Mesenchymal stem cell (in vitro differentiated cells and primary cell): ENCODE measurements around the gene BST2.

ENCODE experiments used
- DNase-seq: peaks from one replicate; pipeline ENCODE4 v3.0.0-alpha.2; 2013
- H2AFZ ChIP-seq: one replicate; pipeline ENCODE4 v1.6.1; 2013; ENCODE audit warnings: low read depth, mild to moderate bottlenecking, control low read depth, inconsistent platforms, low read length, moderate library complexity
- H2AK5ac ChIP-seq: 2 replicates; pipeline ENCODE4 v1.6.1; 2013; ENCODE audit warnings: low read length, moderate library complexity, mild to moderate bottlenecking, inconsistent platforms; ENCODE audit not compliant: severe bottlenecking
- H2BK120ac ChIP-seq: one replicate; pipeline ENCODE4 v1.6.1; 2013; ENCODE audit warnings: low read depth, mild to moderate bottlenecking, inconsistent platforms, low read length, moderate library complexity
- H2BK12ac ChIP-seq, 2 experiments: one replicate each; pipeline ENCODE4 v1.6.1; 2013; ENCODE audit warnings: inconsistent platforms in 2 of 2, low read length in 2 of 2, mild to moderate bottlenecking in 2 of 2, moderate library complexity in 2 of 2, control low read depth in 1 of 2
- H2BK15ac ChIP-seq: one replicate; pipeline ENCODE4 v1.6.1; 2013; ENCODE audit warnings: mild to moderate bottlenecking, low read depth, inconsistent platforms; ENCODE audit not compliant: poor library complexity, severe bottlenecking
- H2BK5ac ChIP-seq: 2 replicates; pipeline ENCODE4 v1.6.1; 2013; ENCODE audit warnings: low read depth, mild to moderate bottlenecking, low read length, control low read depth, inconsistent platforms; ENCODE audit not compliant: poor library complexity, severe bottlenecking
- H3K14ac ChIP-seq, 2 experiments: one replicate each; pipeline ENCODE4 v1.6.1; 2013; ENCODE audit warnings: inconsistent platforms in 2 of 2, low read length in 2 of 2, control low read depth in 1 of 2, mild to moderate bottlenecking in 1 of 2, moderate library complexity in 1 of 2
- H3K18ac ChIP-seq, 2 experiments: one replicate each; pipeline ENCODE4 v1.6.1; 2013; ENCODE audit warnings: inconsistent platforms in 2 of 2, low read length in 2 of 2, control low read depth in 1 of 2, low read depth in 1 of 2, mild to moderate bottlenecking in 1 of 2
- H3K23ac ChIP-seq, 2 experiments: one replicate each; pipeline ENCODE4 v1.6.1; 2013; ENCODE audit warnings: inconsistent platforms in 2 of 2, low read length in 2 of 2, mild to moderate bottlenecking in 2 of 2, moderate library complexity in 2 of 2, control low read depth in 1 of 2
- H3K27ac ChIP-seq: 2 replicates; pipeline ENCODE4 v1.5.1; 2013; ENCODE audit warnings: mild to moderate bottlenecking, moderate library complexity, low read length, control low read depth, inconsistent platforms; ENCODE audit not compliant: poor library complexity, severe bottlenecking
- H3K27me3 ChIP-seq, 2 experiments: 2 replicates each; pipeline versions ENCODE4 v1.6.1 to v1.7.0; 2013; ENCODE audit warnings: low read length in 2 of 2, mild to moderate bottlenecking in 2 of 2, moderate library complexity in 2 of 2, control low read depth in 1 of 2, inconsistent platforms in 1 of 2; ENCODE audit not compliant: control insufficient read depth in 1 of 2, insufficient read depth in 1 of 2
- H3K36me3 ChIP-seq, 2 experiments: 2 replicates each; pipeline versions ENCODE4 v1.6.1 to v1.7.0; 2013; ENCODE audit warnings: low read length in 2 of 2, control low read depth in 1 of 2, inconsistent platforms in 1 of 2, low read depth in 1 of 2, mild to moderate bottlenecking in 1 of 2; ENCODE audit not compliant: insufficient read depth in 2 of 2, control insufficient read depth in 1 of 2
- H3K4ac ChIP-seq, 2 experiments: one replicate each; pipeline ENCODE4 v1.6.1; 2013; ENCODE audit warnings: inconsistent platforms in 2 of 2, low read length in 2 of 2, mild to moderate bottlenecking in 2 of 2, moderate library complexity in 2 of 2, control low read depth in 1 of 2, low read depth in 1 of 2
- H3K4me1 ChIP-seq: 2 replicates; pipeline ENCODE4 v1.6.1; 2013; ENCODE audit warnings: low read depth, low read length, control low read depth; ENCODE audit not compliant: control insufficient read depth, insufficient read depth
- H3K4me2 ChIP-seq: 2 replicates; pipeline ENCODE4 v1.6.1; 2013; ENCODE audit warnings: low read length, mild to moderate bottlenecking, inconsistent platforms; ENCODE audit not compliant: poor library complexity, severe bottlenecking
- H3K4me3 ChIP-seq, 2 experiments: 2 replicates each; pipeline versions ENCODE4 v1.5.1 to v1.7.0; 2013; ENCODE audit warnings: low read length in 2 of 2, mild to moderate bottlenecking in 2 of 2, control low read depth in 1 of 2, low read depth in 1 of 2; ENCODE audit not compliant: insufficient read depth in 1 of 2
- H3K79me1 ChIP-seq: replicated peaks from 2 replicates; pipeline ENCODE4 v1.6.1; 2013; ENCODE audit warnings: mild to moderate bottlenecking, control low read depth, low read length, inconsistent platforms; ENCODE audit not compliant: poor library complexity, severe bottlenecking
- H3K9ac ChIP-seq: 2 replicates; pipeline ENCODE4 v1.7.0; 2013; ENCODE audit warnings: mild to moderate bottlenecking, low read length, moderate library complexity
- H3K9me3 ChIP-seq: 2 replicates; pipeline ENCODE4 v1.7.0; 2013; ENCODE audit warnings: mild to moderate bottlenecking, low read length; ENCODE audit not compliant: control insufficient read depth
- H4K8ac ChIP-seq: one replicate; pipeline ENCODE4 v1.6.1; 2013; ENCODE audit warnings: inconsistent platforms, mild to moderate bottlenecking, low read length, moderate library complexity
- H4K91ac ChIP-seq: one replicate; pipeline ENCODE4 v1.6.1; 2013; ENCODE audit warnings: mild to moderate bottlenecking, low read length, inconsistent platforms
- WGBS: methylation state at CpG from one replicate; pipeline ENCODE4 v1.1.7; 2013; ENCODE audit warnings: mixed read lengths; 5-methylcytosine and 5-hydroxymethylcytosine counted together

Gene BST2

GRCh38 chr19:17378271-17378670 lies 27.2 kb downstream of the BST2 start:
- H3K4me3 ChIP-seq = no peak overlapping the region
- H2AK5ac ChIP-seq = no peak overlapping the region
- peak overlapping the region; percentile 10 for H2BK5ac ChIP-seq
- 66% methylated on average over 12 of the region's 13 CpGs for WGBS
- no peaks in the 10 kb centered on the region for H3K79me1 ChIP-seq
- peaks cover 7 to 27% of the 10 kb centered on the region in 2 experiments for H3K27me3 ChIP-seq
- H4K8ac ChIP-seq = no peak overlapping the region
- no peak for DNase-seq
- H2BK12ac ChIP-seq = no peak overlapping the region
- H3K23ac ChIP-seq = no peak overlapping the region
- no peak overlapping the region for H3K18ac ChIP-seq
- H2BK120ac ChIP-seq = no peak overlapping the region
- no peak overlapping the region for H3K27ac ChIP-seq
- no peak overlapping the region for H3K14ac ChIP-seq
- no peak overlapping the region for H3K4ac ChIP-seq
- H3K9ac ChIP-seq = no peak overlapping the region
- H2BK15ac ChIP-seq = no peak overlapping the region
- no peak overlapping the region for H3K4me2 ChIP-seq
- H3K36me3 ChIP-seq = no peaks in the 10 kb centered on the region
- no peak overlapping the region for H4K91ac ChIP-seq
- no peaks in the 10 kb centered on the region for H3K9me3 ChIP-seq
- no peak overlapping the region for H2AFZ ChIP-seq
- peaks cover 11% of the 10 kb centered on the region for H3K4me1 ChIP-seq

- H2BK120ac ChIP-seq = no peak within 1 kb of the TSS
- no peak within 1 kb of the TSS for H2BK15ac ChIP-seq
- H3K9ac ChIP-seq = no peak within 1 kb of the TSS
- peaks cover 10% of the 10 kb centered on the region for H3K4me1 ChIP-seq
- peak within 1 kb of the TSS; percentile 55 for H4K8ac ChIP-seq
- no peak within 1 kb of the TSS for H3K27ac ChIP-seq
- no peak within 1 kb of the TSS for H3K4ac ChIP-seq
- H2BK12ac ChIP-seq = peak within 1 kb of the TSS in 1 of 2 experiments; percentile 21
- H3K9me3 ChIP-seq = no peaks in the 10 kb centered on the region
- no peaks in the 10 kb centered on the region for H3K36me3 ChIP-seq
- no peaks in the 10 kb centered on the region for H3K79me1 ChIP-seq
- peak within 1 kb of the TSS; percentile 10 for H2BK5ac ChIP-seq
- peaks cover 7 to 29% of the 10 kb centered on the region in 2 experiments for H3K27me3 ChIP-seq
- no peak within 1 kb of the TSS for H2AK5ac ChIP-seq
- no peak for DNase-seq
- H3K4me3 ChIP-seq = no peak within 1 kb of the TSS
- peak within 1 kb of the TSS in 1 of 2 experiments; percentile 48 for H3K14ac ChIP-seq
- H3K23ac ChIP-seq = no peak within 1 kb of the TSS
- peak within 1 kb of the TSS; percentile 52 for H2AFZ ChIP-seq
- H4K91ac ChIP-seq = no peak within 1 kb of the TSS
- H3K18ac ChIP-seq = peak within 1 kb of the TSS in 1 of 2 experiments; percentile 23
- WGBS = 68% methylated on average over 37 of the region's 39 CpGs
- no peak within 1 kb of the TSS for H3K4me2 ChIP-seq
Measured at GRCh38 chr19:17376935-17377600, 28.4 kb downstream of the BST2 start, which contains the start of gene PLVAP. PLVAP (minus strand) TSS chr19:17377342; CDS start chr19:17377288, 54 bp downstream.

GRCh38 chr19:17370026-17370587 lies 35.3 kb downstream of the BST2 start:
- 74% methylated on average over 6 of the region's 8 CpGs for WGBS

GRCh38 chr19:17365361-17365760 lies 40.1 kb downstream of the BST2 start:
- Histone ChIP-seq H4K91ac (no peak overlapping the region), H3K9me3 (no peaks in the 10 kb centered on the region), H3K23ac (no peak overlapping the region), H3K4me1 (no peaks in the 10 kb centered on the region), H3K27me3 (peaks cover 0 to 28% of the 10 kb centered on the region in 2 experiments), H3K18ac (no peak overlapping the region), H2BK15ac (no peak overlapping the region), H3K36me3 (no peaks in the 10 kb centered on the region), H3K9ac (no peak overlapping the region), H3K4me3 (no peak overlapping the region), H3K14ac (no peak overlapping the region), H2AFZ (no peak overlapping the region), H2AK5ac (no peak overlapping the region), H3K4ac (no peak overlapping the region), H3K27ac (no peak overlapping the region), H4K8ac (no peak overlapping the region), H2BK5ac (no peak overlapping the region), H3K79me1 (no peaks in the 10 kb centered on the region), H2BK12ac (no peak overlapping the region), H3K4me2 (no peak overlapping the region), H2BK120ac (no peak overlapping the region)
- WGBS = 94% methylated on average over 22 of the region's 22 CpGs
- no peak for DNase-seq

More at GRCh38 chr19:17370026-17370587, 35.3 kb downstream of the BST2 start:
- no peak overlapping the region for H2BK12ac ChIP-seq
- H2AK5ac ChIP-seq = no peak overlapping the region
- no peak overlapping the region for H3K4me3 ChIP-seq
- DNase-seq = peak; percentile 32
- H2BK15ac ChIP-seq = no peak overlapping the region
- H3K9me3 ChIP-seq = no peaks in the 10 kb centered on the region
- H3K4me2 ChIP-seq = no peak overlapping the region
- H3K18ac ChIP-seq = no peak overlapping the region
- no peaks in the 10 kb centered on the region for H3K4me1 ChIP-seq
- H4K8ac ChIP-seq = no peak overlapping the region
- no peak overlapping the region for H3K23ac ChIP-seq
- no peak overlapping the region for H2AFZ ChIP-seq
- no peak overlapping the region for H3K14ac ChIP-seq
- no peak overlapping the region for H2BK5ac ChIP-seq
- no peak overlapping the region for H3K27ac ChIP-seq
- peaks cover 0 to 18% of the 10 kb centered on the region in 2 experiments for H3K27me3 ChIP-seq
- H3K79me1 ChIP-seq = no peaks in the 10 kb centered on the region
- no peak overlapping the region for H3K4ac ChIP-seq
- H3K36me3 ChIP-seq = no peaks in the 10 kb centered on the region
- H4K91ac ChIP-seq = no peak overlapping the region
- H2BK120ac ChIP-seq = no peak overlapping the region
- H3K9ac ChIP-seq = no peak overlapping the region
